PFSK-1 (cell line): ENCODE data around the gene CDH3.

Experiments
- FOXP2 ChIP-seq: optimal IDR thresholded peaks from 2 replicates; pipeline ENCODE3; 2011; ENCODE audit warnings: borderline replicate concordance, control low read depth, inconsistent platforms; ENCODE audit not compliant: insufficient read depth; ENCODE audit errors: extremely low read length, extremely low read depth
- POLR2AphosphoS5 ChIP-seq: IDR thresholded peaks from 2 replicates; pipeline ENCODE4 v1.6.1; 2012; ENCODE audit warnings: low read depth, mild to moderate bottlenecking, control low read depth, low read length, moderate library complexity
- SIN3A ChIP-seq: IDR thresholded peaks from 2 replicates; pipeline ENCODE4 v1.6.1; 2012; ENCODE audit warnings: mild to moderate bottlenecking, low read length, moderate library complexity, borderline replicate concordance; ENCODE audit not compliant: insufficient read depth
- TAF1 ChIP-seq: IDR thresholded peaks from 2 replicates; pipeline ENCODE4 v1.6.1; 2012; ENCODE audit warnings: low read length, control low read depth, borderline replicate concordance; ENCODE audit not compliant: insufficient read depth
- TF ChIP-seq, protein P1 (sequence below), 2 experiments: IDR thresholded peaks; 2 replicates each; pipeline versions ENCODE4 v1.6.1 to v1.8.0; 2011 to 2012; ENCODE audit warnings: low read depth in 2 of 2, low read length in 2 of 2, control low read depth in 1 of 2, inconsistent platforms in 1 of 2, mild to moderate bottlenecking in 1 of 2, moderate library complexity in 1 of 2; ENCODE audit not compliant: insufficient read depth in 1 of 2

The CDH3 gene

DNA sequence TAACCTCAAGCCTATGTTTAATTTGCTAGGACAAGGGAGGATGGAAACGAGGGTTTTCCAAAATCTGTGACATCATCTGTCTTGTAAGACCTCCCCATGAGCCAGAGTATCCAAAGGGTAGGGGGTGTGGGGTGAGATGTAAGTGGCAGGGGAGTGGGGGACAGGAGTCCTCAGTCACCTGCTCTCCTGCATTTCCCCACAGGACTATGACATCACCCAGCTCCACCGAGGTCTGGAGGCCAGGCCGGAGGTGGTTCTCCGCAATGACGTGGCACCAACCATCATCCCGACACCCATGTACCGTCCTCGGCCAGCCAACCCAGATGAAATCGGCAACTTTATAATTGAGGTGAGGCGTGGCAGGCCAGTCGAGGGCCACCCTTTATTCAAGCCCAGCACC is 50.5 kb downstream of the CDH3 start:
- TF ChIP-seq SIN3A (no peak), POLR2AphosphoS5 (no peak), FOXP2 (no peak), TAF1 (no peak)
- TF ChIP-seq, protein P1, sequence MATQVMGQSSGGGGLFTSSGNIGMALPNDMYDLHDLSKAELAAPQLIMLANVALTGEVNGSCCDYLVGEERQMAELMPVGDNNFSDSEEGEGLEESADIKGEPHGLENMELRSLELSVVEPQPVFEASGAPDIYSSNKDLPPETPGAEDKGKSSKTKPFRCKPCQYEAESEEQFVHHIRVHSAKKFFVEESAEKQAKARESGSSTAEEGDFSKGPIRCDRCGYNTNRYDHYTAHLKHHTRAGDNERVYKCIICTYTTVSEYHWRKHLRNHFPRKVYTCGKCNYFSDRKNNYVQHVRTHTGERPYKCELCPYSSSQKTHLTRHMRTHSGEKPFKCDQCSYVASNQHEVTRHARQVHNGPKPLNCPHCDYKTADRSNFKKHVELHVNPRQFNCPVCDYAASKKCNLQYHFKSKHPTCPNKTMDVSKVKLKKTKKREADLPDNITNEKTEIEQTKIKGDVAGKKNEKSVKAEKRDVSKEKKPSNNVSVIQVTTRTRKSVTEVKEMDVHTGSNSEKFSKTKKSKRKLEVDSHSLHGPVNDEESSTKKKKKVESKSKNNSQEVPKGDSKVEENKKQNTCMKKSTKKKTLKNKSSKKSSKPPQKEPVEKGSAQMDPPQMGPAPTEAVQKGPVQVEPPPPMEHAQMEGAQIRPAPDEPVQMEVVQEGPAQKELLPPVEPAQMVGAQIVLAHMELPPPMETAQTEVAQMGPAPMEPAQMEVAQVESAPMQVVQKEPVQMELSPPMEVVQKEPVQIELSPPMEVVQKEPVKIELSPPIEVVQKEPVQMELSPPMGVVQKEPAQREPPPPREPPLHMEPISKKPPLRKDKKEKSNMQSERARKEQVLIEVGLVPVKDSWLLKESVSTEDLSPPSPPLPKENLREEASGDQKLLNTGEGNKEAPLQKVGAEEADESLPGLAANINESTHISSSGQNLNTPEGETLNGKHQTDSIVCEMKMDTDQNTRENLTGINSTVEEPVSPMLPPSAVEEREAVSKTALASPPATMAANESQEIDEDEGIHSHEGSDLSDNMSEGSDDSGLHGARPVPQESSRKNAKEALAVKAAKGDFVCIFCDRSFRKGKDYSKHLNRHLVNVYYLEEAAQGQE (IDR thresholded peaks at IDR 0.05; ENCODE audit: insufficient read depth in 1 of 2, low read depth in 2 of 2, low read length in 2 of 2): no peak

DNA sequence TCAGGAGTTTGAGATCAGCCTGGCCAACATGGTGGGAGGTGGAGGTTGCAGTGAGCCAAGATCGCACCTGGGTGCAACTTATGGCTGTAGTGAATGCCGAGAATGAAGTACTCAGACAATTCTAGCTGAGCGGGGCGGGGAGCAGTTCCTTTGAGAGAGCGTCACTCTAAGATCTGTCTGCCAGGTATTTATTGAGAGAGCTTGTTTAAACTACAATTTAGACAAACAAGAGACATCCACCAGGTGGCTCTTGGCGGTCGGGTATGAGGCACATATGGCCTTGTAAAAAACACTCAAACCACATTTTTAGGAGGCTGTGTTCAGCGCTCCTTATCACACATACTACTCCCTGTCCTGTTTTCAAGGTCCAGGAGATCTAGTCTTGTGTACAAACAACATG is 51.4 kb downstream of the CDH3 start:
- no peak for TF ChIP-seq SIN3A
- no peak for TF ChIP-seq TAF1
- TF ChIP-seq FOXP2: no peak
- TF ChIP-seq POLR2AphosphoS5: no peak
- TF ChIP-seq, protein P1 (IDR thresholded peaks at IDR 0.05; ENCODE audit: insufficient read depth in 1 of 2, low read depth in 2 of 2, low read length in 2 of 2): no peak

DNA sequence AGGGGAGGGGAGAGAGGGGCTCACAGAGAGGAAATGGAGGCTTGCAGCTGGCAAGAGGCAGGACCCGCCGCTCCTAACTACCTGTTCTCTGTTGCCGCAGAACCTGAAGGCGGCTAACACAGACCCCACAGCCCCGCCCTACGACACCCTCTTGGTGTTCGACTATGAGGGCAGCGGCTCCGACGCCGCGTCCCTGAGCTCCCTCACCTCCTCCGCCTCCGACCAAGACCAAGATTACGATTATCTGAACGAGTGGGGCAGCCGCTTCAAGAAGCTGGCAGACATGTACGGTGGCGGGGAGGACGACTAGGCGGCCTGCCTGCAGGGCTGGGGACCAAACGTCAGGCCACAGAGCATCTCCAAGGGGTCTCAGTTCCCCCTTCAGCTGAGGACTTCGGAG is 53.0 kb downstream of the CDH3 start:
- TF ChIP-seq TAF1: no peak

DNA sequence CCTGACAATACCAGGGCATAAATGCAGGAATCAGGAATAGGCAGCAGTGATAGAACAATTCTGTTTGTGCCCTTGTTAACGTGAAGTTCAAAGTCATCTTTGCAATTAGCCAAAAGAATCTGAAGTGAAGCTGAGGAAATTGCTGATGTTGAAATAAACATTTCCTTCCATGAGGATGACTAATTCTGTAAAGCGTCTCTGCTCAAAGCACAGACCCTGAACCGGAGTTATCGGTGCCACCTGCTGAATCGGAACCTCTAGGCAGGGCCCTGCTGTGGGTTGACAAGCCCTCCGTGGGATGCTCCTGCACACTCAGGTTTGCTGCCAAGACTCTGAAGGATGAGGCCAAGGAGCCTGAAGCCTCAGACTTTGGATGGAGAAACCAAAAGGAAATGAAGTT is 55.0 kb downstream of the CDH3 start:
- no peak for TF ChIP-seq SIN3A
- no peak for TF ChIP-seq FOXP2
- TF ChIP-seq POLR2AphosphoS5: no peak
- TF ChIP-seq, protein P1 (IDR thresholded peaks at IDR 0.05; ENCODE audit: insufficient read depth in 1 of 2, low read depth in 2 of 2, low read length in 2 of 2): no peak
- TF ChIP-seq TAF1: no peak

DNA sequence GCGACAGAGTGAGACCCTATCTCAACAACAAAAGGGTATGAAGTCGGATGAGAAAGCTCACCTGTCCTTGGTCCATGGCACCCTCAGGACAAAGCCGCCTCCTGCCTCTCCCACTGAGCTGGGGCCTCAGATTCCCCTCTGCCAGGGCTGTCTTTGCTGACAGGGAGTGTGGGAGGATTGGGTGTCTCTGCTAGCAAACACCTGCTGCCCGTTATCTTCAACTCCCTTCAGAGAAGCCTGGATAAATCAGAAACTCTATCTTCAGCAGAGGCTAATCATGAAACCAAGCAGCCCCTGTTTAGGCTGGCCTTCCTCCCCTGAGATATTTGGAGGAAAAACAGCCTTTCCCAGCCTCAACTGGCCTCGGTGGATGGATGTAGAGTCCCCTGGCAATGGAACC is 55.7 kb downstream of the CDH3 start:
- TF ChIP-seq POLR2AphosphoS5 (no peak), FOXP2 (no peak), TAF1 (no peak), SIN3A (no peak)
- TF ChIP-seq, protein P1 (IDR thresholded peaks at IDR 0.05; ENCODE audit: insufficient read depth in 1 of 2, low read depth in 2 of 2, low read length in 2 of 2): no peak
